GM19023 (cell line): Measurements from ENCODE around the gene PTOV1.

Experiments used
- ATAC-seq: cut with Tn5 transposase; IDR thresholded peaks from one replicate; pipeline ENCODE4 v1.9.1; 2021; ENCODE audit warnings: mild to moderate bottlenecking, moderate library complexity; ENCODE audit not compliant: unreplicated experiment

Gene PTOV1

DNA sequence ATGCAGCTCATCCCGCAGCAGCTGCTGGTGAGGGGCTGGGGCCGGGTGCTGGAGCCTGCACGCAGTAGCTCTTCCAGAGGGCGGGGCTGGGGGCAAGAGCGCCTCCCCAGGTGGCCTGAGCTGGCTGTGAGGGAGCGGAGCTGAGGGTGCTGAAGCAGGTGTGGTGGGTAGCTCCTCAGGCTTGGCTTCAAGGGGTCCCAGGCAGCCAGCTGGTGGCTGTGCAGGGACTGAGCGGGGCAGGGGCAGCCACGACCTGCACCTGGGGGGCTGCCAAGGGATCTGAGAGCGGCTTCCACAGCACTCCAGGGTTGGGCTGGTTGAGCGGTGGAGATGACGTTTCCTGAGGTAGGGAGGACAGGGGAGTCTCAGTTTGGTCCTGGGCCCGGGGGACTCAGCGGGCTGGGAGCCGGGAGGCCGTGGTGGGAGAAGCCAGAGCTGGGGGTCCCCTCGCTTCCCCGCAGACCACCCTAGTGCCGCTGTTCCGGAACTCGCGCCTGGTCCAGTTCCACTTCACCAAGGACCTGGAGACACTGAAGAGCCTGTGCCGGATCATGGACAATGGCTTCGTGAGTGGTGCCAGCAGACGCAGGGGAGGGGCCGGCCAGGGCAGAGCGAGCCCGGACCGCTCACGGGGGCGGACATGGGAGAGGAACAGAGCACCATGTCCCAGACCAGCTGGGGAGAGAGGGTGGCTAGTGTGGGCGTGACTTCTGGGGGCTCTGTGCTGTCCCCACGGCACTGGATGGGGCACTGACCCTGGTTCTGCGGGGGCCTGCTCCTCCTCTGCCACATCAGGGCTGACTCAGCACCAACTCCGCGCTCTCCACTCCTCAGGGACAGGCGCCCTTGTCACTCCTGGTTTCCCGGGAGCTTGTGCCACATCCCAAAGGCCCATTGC lies 7.4 kb downstream of the PTOV1 start:
- no peak for ATAC-seq

DNA sequence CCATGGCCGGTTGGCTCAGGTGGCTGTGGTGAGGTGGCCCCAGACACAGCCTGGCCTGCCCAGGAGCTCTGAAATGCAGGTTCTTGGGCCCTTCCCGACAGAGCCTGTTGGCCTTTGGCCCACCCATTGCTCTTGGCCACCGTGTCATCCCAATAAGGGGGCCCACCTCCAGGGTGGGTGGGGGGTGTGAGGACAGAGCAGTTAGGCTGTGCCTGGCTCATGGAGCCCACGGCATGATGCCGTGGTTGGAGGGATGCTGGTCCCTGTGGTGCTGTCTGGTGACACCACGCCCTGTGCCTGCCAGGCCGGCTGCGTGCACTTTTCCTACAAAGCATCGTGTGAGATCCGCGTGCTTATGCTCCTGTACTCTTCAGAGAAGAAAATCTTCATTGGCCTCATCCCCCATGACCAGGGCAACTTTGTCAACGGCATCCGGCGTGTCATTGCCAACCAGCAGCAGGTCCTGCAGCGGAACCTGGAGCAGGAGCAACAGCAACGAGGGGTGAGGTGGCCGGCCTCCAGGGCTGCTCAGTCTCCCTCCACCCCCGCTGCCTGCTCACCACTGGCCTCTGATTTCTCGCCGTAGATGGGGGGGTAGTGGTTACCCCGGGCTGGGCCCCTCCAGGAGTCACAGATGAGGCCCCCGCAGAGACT lies 8.8 kb downstream of the PTOV1 start:
- ATAC-seq = no peak

DNA sequence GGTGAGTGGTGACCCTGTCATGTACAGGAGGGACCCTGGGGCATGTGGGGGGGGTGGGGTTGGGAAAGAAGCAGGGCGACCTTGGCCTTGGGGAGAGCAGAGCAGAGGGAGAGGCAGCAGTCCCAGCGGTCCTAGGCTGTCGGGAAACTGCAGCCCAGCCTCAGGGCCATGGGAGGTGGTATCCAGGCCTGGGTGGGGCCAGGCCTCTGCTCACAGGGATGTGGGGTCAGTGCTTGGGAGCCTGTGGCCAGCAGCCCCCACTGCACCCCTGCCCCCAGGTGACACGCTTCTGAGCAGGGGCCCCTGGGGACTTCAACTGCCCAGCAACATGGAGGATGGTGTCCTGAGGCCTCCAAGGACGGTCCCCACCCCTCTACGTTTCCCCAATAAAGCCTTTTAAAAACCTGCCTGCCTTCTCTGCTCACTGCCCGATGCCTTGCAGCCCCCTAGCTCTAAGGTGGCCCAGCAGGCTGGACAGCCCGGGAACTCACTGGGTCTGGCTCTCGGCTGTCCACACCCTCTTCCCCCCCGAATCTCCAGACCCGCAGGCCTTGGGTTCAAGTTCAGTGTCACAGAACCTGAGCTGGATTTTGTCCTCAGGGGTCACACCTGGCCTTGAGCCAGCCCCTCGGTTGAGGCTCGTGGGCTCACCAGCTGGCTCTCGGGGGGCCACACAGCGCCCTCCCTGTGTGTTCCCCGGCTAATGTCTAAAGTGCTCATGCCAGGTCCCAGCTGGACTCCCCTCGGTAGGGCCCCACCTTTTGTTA lies 9.6 kb downstream of the PTOV1 start:
- no peak for ATAC-seq

DNA sequence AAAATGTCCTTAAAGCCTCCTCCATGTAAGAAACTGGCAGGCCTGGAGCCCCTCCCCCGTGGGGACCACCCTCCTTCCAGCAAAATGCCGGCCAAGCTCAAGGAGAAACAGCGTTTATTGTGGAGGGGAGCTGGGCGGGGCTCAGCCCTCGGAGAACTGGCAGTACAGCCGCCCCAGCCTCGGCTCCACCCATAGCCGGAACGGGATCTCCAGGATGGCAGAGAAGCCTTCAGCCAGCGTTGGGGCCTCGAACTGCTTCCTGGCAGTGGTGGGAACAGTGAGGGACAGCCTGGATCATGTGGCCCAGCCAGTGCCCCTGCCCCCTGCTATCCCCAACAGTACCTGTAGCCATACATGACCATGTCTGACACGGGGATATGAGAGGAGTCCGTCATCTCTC lies 10.1 kb downstream of the PTOV1 start:
- no peak for ATAC-seq

DNA sequence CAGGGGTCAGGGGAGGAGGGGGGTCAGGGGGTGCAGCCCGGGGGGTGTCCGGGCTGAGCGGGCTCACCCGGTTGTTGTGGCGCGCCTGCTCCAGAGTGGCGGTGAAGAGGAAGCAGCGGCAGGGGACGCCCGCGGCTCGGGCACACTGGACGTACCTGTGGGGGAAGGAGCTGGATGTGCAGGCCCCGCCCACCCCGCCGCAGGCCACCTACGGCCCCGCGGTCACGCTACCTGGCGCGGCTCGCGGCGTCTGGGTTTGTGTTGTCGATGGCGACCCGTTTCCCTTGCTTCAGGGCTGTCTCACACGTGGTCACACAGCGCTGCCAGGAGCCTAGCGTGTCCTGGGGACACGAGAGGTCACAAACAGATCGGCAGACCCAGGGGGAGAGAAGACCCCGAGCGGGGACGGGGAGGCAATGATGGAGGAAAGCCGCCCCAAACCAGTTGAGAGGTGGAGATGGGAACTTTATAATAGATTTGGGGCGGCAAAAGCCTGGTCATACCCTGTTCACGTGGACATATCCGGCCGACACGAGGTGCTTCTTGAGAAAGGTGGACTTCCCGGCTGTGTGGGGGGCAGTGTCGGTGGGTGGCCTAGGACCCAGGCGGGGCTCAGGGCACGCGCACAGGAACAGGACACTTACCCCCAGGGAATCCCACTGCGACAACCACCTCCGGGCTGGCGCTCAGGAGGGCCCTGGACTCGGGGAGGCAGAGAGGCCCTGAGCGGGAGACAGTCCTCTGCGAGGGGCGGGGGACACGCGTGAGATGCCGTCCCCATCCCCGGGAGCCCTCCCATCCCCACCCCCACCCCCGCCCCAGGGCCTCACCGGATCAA lies 10.8 kb downstream of the PTOV1 start:
- ATAC-seq = no peak

DNA sequence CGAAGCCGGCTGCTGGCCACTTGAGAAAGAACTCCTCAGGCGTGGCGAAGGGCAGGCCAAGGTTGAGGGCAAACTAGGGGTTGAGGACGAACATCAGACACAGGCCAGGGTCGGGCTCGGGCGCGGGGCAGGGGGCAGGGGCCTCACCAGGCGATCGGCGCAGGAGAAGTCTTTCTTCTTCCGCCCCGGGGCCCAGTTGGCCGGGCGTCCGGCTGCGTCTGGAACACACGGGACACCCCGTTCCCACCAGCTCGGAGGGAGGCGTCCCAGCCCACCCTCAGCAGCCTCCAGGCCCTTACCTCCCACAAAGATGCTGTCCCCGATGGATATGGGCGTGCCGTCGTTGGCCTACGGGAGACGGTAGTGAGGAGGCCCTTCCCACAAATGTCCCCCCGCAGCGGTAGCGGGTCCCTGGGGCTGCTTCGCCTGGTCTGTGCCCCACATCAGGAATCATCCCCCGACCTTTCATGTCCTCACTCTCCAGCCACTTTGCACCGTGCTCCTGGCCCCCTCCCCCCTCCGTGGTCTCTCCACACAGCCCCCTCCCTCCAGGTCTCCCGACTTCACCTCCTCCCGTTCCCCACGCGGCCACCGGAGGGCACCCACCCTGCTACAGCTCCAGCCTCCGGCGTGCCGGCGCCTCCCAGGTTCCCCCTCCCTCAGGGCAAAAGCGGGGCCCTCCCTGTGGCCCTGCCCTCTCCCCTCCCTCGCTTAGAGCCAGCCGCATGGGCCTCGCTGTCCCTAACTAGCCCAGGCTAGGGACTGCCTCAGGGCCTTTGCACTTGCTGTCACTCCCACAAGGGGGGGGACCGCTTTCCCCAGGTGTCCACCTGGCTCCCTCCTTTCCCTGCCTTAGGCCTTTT lies 11.7 kb downstream of the PTOV1 start:
- ATAC-seq = no peak

DNA sequence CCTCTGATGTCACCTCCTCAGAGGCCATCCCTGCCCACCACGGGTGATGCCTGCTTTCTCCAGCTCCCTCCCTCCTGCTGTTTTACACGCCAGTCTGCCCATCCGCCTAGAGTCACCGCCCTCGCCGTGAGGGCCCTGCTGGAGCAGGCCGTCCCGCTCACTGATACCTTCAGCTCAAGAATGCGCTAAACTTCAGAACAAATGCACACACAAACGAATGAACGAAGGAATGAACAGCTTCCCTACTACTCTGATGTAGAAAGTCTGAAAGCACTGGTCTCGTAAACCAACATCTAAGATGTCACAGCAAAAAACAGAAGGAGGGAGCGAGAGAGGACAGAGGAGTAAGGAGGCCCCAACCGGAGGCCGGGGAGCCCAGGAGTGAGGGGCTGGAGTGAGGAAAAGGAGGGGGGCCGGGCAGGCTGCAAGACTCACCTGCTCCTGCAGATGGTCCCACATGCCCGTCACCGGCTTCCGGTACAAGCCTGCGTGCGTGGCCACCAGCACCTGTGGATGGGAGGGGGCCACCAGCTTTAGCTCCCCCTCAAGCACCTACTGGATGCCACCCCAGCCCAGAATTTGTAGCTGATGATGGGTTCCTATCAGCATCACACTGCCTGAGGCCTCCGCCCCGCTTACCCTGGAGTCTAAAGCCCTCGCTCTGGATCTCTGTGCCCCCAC lies 12.4 kb downstream of the PTOV1 start:
- ATAC-seq = no peak

DNA sequence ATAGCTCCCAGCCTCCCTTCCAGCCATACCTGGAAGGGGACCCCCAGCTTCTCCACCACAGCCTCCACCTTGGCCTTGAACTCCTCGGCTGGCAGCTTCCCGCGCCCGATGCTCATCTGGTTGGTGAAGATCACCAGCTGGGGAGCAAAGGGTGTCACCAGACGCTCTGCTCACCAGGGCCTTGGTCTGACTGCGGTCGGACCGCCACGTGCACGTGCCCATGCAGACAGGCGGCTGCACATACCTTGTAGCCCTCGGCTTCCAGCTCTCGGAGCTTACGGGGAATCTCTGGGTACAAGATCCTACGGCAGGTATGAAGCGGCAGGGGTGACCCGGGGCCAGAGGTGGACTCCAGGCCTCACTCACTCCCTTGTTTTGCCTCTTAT lies 13.0 kb downstream of the PTOV1 start:
- ATAC-seq = no peak

DNA sequence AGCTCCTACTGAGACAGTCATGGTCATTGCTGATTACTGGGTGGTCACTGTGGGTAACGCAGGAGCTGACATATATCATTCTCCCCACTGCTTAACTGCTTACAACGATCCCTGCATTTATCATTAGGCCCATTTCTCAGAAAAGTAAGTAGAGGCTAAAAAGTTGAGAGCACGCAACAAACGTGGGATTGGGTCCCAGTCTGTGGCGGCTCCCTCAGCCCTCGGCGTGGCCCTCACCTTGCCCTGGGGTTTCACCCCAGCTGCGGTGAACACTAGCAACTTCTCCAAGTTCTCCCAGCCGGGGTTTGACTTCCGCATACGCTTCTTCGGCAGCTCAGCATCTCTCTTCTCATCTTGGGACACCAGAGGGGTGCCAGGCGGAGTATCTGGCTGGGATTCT lies 13.9 kb downstream of the PTOV1 start:
- ATAC-seq = no peak

DNA sequence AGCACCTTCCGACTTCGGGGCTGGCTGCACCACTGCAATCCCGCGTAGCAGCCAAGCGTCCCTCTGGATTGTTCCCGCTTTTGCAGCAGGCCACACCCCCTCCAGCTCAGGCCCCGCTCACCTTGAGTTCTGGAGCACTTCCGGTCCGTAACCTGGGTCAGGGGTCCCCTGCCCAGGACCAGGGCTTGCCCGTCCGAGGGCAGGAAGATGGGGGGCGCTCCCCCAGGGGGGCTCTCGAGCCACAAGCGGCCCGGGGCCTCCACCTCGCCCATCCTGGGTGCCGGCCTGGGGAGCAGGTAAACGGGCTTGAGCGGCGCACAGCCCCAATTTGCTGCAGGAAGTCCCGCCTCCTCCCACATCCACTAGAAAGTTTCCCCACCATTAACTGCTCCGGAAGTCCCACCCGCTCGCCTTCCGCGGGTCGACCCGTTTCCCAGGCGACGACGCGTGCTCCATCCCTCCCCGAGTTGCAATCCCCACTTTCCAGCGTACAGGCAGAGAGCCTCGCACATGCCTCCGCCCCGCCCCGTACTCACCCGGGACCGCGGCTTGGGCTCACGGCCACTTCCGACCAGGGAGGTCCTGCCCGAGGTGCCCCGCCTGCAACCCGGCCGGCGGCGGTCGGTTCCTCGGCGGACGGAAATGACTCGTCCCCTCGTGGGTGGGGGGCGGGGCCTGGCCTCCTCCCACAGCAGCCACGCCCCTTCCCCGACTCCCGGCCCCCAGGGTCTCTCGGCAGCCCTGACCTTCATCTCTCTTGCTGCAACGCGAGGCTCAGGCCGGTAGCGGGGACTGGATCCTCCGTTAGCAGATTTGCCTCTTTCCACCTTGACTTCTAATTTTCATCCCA lies 16.2 kb downstream of the PTOV1 start, which contains the start of gene PNKP:
Gene PNKP, minus strand, starts transcription at position 644 of the 850 bp plus-strand sequence. Its CDS starts 372 bp downstream, at position 272.
- ATAC-seq = peak; percentile 43

DNA sequence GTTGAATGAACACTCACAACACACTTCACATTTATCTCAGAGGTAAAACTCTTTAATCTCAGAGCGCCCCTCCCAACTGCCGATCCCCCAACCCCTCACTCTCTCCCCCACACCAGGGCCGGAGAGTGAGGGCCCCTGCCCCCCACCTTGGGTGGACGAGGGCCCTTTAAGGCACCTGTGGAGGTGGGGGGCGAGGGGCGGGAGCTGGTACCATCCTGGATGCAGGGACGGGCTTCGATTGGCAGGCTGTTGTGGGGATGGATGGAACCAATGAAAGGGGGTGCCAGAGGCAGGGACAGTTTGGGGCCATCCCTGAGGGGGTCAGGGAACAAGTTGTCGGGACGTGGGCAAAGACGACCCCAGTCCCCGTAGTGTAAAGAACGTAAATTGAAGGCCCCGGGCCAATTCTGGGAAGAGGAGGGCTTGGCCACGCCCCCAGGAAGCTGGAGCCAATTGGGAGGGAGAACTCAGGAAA lies 18.1 kb downstream of the PTOV1 start:
- ATAC-seq = peak; percentile 5

DNA sequence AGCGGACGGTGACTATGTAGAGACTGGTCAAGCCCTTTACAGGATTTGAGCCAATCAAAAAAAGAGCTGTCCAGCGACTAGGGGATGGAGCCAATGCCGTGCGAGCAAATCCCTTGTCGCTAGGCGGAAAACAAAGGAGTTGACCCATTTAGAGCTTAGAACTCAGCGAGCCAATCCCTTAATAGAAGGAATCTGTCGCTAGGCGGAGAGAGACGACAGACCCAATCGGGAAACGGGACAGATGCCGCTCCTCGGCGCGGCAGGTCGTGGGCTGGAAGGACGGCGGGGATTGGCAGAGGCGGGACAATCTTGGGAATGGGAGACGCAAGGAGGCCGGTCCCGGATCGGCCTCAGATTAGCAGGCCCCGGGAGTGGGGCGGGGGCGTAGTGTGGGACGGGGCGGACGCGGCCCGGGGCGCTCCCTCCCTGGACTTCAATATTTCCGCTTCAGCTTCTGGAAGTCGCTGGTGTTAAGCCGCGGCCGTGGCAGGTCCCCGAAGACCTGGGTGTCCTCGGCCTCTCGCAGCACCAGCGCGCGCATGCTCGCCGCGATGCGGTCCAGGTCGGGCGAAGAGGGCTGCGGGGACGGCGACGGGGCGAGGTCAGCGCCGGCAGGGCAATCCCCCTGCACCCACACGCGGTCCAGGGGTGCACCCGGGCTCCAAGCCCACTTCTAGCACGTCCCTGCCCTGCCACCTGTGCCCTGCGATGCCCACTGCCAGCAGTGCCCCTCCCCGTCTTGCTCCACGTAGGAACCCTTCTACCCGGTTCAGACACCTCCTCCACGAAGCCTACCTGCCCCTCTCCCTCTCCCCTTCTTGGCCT lies 18.7 kb downstream of the PTOV1 start:
- ATAC-seq = peak; percentile 67

DNA sequence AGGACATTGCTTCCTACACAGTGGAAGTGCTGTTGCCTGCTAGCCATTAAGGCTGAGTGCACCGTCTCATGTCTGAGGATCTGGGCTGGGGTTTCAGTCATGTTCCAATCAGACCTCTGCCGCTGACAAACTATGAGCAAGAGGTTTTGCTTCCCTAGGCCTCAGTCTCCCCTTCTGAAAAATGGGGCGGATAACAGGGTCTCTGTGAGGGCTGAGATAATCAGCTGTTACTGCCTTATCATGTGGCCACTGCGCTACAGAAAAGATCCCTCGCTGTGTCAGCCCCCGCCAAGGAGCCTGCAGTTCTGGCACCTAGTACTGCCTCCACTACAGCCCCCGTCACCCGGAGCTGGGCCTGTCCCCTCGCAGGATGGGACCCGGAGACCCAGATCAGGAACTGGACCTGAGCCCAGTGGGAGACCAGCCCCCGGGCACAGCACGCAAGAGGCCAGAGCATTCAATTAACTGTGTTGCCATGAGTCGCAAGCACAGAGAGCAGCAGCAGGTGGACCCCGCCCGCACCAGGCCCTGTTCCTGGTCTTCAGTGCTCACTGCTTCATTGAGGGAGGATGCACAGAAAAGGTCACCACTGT lies 19.4 kb downstream of the PTOV1 start:
- ATAC-seq = no peak

DNA sequence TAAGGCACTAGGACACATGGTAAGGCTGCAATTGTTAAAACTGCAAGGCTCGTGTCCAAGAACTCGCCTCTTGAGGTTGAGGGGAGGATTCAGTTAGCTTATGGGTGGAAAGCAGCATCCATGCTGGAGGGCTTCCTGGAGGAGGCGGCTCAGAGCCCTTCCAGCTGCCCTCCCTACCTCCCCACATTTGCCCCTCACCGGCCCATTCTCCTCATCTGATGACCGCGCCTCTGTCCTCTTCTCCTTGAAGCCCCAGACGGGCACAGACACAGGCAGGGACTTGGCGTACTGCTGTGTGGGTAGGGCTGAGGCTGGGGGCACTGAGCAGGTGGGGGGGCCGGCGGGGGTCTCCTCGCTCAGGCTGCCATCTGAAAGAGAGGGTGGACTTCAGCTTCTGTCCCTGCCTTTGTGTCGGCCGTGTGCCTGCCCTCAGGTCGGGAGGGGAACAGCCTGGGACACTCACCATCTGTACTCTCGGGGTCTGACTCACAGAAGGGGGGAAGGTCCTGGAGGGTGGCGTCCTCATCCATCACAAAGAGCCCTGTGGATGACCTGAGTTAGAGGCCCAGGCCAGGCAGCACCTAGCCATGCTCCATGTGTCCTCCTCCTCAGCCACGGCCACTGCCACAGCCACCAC lies 20.5 kb downstream of the PTOV1 start:
- no peak for ATAC-seq

DNA sequence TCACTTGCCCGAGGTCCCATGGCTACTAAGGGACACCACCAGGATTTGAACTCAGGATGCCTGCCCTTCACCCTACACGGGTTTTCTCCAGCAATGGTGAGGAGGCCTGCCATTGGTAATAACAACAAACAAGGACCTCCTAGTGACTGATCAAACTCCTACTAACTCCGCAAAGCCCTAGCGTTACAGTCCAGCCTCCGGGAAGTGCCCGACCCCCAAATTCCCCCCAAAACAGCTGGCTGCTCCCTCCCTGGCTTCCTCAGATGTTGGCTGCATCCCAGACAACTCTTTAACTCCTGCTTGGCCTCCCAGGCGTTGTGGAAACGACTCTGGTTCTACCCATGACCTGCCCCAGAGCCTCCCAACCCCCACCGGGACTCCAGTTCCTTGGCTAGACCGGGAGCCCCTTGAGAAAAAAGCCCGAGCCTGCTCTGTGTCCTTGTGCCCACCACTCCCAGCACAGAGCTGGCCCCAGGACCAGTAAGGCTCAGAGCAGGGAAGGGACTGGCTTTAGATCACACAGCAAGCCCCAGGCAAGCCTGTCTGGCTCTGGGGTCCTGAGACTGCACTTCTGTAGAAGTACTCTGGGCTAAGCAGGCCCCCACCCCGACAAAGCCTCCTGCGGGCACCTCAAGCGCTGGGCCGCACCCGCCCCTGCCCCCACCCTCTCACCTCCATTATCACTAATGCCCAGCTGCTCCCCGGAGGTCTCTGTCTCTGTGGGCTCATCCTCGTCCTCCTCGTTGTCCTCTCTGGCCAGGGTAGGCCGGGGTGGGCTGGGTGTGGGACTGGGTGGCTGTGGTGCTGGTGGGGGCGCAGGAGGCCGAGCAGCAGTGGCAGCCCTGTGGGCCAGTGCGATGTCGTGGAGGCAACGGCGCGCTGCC lies 21.5 kb downstream of the PTOV1 start:
- no peak for ATAC-seq
